Mucosa of descending colon (tissue), 3 donors: Measurements from ENCODE around the gene ATP9B. TPM values are rescaled to one million over a fixed set of nuclear protein-coding genes. Genes with fewer than 3 reads are reported as not detected.

Source experiments
- ATAC-seq: fragments of 200-7000 bp; cut with Tn5 transposase; one replicate; pipeline ENCODE4 v1.9.1; 2020; ENCODE audit warnings: mild to moderate bottlenecking, moderate library complexity
- DNase-seq, 3 donors: peaks; one replicate each; pipeline ENCODE4 v3.0.0-alpha.2; 2020
- H3K36me3 ChIP-seq: fragments of 200-600 bp; one replicate; pipeline ENCODE4 v1.8.0; 2021; ENCODE audit warnings: low read depth, mild to moderate bottlenecking
- H3K4me1 ChIP-seq: fragments of 200-600 bp; one replicate; pipeline ENCODE4 v1.8.0; 2021; ENCODE audit warnings: low read depth, mild to moderate bottlenecking
- H3K4me3 ChIP-seq: fragments of 200-600 bp; one replicate; pipeline ENCODE4 v1.8.0; 2021; ENCODE audit warnings: mild to moderate bottlenecking
- H3K9me3 ChIP-seq: fragments of 200-600 bp; one replicate; pipeline ENCODE4 v1.8.0; 2021; ENCODE audit warnings: mild to moderate bottlenecking
- CTCF ChIP-seq: fragments of 200-600 bp; IDR thresholded peaks from one replicate; pipeline ENCODE4 v1.8.0; 2022; ENCODE audit warnings: antibody characterized with exemption, mild to moderate bottlenecking
- intact Hi-C, 2 donors: fragments of 100-400 bp; cut with DNase I in 1 of 2; cut with micrococcal nuclease in 1 of 2; formaldehyde crosslinking; loops; one replicate each; pipeline versions ENCODE4 v1.11.0 to v1.11.1; 2022; cut with DNase I, micrococcal nuclease
- total RNA-seq, 3 donors: library from RNA; stranded (reverse); fragmentation: NEBNext Ultra II Directional in 2 of 3; extraction: Animal tissue kit (Norgen Biotek cat#: 25700) in 2 of 3; gene quantifications; one replicate each; pipeline versions ENCODE4 v1.2.1 to v1.2.4, GENCODE V29; 2021 to 2023
- donor health status: DM: no; HTN: no; CAD: no; lungs with moderate emphysema.
- donor health status: DM: no; HTN: no; CAD: no.
- donor health status: DM: no; HTN: yes; CAD: no.

Gene ATP9B
- total RNA-seq, 3 donors from 2014 or later, result 25.8 to 37.1 (median 34.1) TPM

DNA sequence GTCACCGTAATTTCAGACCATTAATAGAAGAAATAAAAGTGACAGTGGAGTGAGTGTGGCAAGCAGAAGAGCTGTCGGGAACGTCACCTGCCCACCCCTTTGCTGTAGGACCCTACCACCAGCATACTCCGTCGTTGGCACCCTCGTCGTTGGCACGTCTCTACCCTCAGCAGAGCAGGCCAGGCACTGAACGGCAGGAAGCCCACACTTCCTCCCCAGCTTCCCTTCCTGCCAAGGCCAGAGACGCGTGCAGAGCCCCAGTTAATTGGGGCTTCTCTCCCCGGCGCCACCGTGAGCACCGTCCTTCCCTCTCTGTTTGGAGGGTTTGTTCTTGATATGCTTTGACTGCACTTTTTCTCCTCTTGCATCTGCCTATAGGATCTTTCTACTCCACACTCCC lies 299.5 kb downstream of the ATP9B start:
- intact Hi-C loops, result no loop called here
- TF ChIP-seq CTCF, result no peak
- DNase-seq (no peak), ATAC-seq (no peak)
- no peaks in the 10 kb centered on the region for H3K9me3 ChIP-seq
- H3K4me3 ChIP-seq, result no peak overlapping the region
- no peaks in the 10 kb centered on the region for H3K36me3 ChIP-seq
- no peaks in the 10 kb centered on the region for H3K4me1 ChIP-seq

- no peak for TF ChIP-seq CTCF
- H3K36me3 ChIP-seq, result no peaks in the 10 kb centered on the region
- ATAC-seq (no peak), DNase-seq (no peak)
- no peak overlapping the region for H3K4me3 ChIP-seq
- H3K9me3 ChIP-seq, result no peaks in the 10 kb centered on the region
- intact Hi-C loops, result no loop called here
- H3K4me1 ChIP-seq, result no peaks in the 10 kb centered on the region
These were observed 302.4 kb downstream of the ATP9B start for GRCh38 chr18:79371561-79372121.

DNA sequence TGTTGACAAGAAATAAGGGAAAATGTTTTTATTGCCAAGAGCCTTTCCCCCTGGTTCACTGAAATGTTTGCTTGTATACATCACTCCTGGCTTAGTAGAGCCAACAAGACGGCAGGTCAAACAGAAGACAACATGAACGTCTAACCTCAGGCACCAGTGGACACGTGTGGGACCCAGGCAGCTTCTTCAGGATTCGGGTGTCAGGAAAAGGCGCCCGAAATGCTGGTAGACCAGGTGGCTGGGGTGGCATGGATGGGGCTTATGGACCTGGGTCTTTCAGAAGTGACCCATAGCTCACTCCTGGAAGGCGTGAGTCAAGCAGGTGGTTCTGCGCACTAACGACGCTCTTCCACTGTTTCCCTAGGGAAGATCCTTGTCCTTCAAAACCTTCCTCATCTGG lies 303.3 kb downstream of the ATP9B start:
- ATAC-seq (no peak), DNase-seq (no peak)
- Histone ChIP-seq H3K4me3 (no peak overlapping the region), H3K36me3 (no peaks in the 10 kb centered on the region), H3K9me3 (no peaks in the 10 kb centered on the region), H3K4me1 (no peaks in the 10 kb centered on the region)
- intact Hi-C loops, result no loop called here
- no peak for TF ChIP-seq CTCF

DNA sequence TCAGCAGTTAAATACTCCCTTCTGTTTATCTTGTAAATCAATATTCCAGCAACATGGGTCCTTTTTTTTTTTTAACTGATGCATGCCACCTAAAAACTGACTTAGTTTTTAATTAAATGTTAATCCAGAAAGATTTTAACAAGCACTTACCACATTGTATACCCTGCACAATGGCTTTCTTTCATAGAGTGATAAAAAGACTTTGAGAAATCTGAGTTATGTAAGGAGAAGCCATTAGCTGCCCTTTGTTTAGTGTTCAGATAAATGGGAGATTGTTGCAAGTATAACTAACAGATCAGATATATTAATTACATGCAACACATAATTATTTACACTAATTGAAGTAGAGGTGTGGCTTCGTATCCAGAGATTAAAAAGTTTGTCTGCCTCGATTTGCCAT lies 303.8 kb downstream of the ATP9B start:
- no peaks in the 10 kb centered on the region for H3K9me3 ChIP-seq
- no peaks in the 10 kb centered on the region for H3K4me1 ChIP-seq
- TF ChIP-seq CTCF, result no peak
- no peaks in the 10 kb centered on the region for H3K36me3 ChIP-seq
- intact Hi-C loops, result no loop called here
- no peak overlapping the region for H3K4me3 ChIP-seq
- DNase-seq (no peak), ATAC-seq (no peak)

DNA sequence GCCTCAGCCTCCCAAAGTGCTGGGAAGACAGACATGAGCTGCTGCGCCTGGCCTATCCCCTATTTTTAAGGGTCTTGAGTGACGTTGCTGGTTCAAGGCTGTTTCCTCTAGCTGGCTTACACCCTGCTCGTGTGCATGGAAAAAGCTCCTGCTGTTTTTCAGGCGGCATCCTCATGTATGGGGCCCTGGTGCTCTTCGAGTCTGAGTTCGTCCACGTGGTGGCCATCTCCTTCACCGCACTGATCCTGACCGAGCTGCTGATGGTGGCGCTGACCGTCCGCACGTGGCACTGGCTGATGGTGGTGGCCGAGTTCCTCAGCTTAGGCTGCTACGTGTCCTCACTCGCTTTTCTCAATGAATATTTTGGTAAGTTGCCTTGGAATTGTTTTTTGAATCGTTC lies 304.5 kb downstream of the ATP9B start:
- Histone ChIP-seq H3K4me1 (no peaks in the 10 kb centered on the region), H3K36me3 (no peaks in the 10 kb centered on the region), H3K9me3 (no peaks in the 10 kb centered on the region), H3K4me3 (no peak overlapping the region)
- intact Hi-C loops, result no loop called here
- DNase-seq (no peak), ATAC-seq (no peak)
- TF ChIP-seq CTCF, result no peak
